Lower leg skin (tissue), 3 donors: ENCODE measurements around the gene SSTR5.

Experiments
- POLR2A ChIP-seq, 2 donors: fragments of 450-650 bp; IDR thresholded peaks; one replicate each; pipeline ENCODE4 v1.6.1; 2016 to 2017; ENCODE audit warnings: antibody characterized with exemption in 2 of 2, mild to moderate bottlenecking in 1 of 2, moderate library complexity in 1 of 2
- TF ChIP-seq, protein P1 (sequence below), 3 donors: fragments of 450-650 bp; IDR thresholded peaks; one replicate each; pipeline ENCODE4 v1.5.1; 2016; ENCODE audit warnings: antibody characterized with exemption in 3 of 3, mild to moderate bottlenecking in 3 of 3, moderate library complexity in 2 of 3

DNA sequence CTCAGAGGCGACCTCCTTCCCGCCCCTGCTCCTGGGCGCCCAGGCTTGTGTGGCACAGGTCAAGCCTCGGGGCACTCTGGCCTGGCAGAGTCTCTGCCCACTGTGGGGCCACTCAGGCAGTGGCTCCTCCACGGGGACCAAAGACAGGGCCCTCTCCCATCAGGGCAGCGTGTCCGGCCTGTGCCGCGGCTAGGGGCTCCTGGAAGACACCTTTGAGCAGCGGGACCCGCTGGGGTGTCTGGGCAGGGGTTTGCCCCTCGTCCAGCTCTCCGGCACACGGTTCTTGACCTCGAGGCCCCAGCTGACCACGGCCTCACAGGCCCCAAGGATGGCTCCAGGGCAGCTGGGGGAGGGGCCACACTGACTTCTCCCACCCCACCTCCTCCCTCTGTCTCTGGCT, 24.7 kb upstream of the SSTR5 start:
- no peak for TF ChIP-seq POLR2A (IDR thresholded peaks at IDR 0.05)
- TF ChIP-seq, protein P1, sequence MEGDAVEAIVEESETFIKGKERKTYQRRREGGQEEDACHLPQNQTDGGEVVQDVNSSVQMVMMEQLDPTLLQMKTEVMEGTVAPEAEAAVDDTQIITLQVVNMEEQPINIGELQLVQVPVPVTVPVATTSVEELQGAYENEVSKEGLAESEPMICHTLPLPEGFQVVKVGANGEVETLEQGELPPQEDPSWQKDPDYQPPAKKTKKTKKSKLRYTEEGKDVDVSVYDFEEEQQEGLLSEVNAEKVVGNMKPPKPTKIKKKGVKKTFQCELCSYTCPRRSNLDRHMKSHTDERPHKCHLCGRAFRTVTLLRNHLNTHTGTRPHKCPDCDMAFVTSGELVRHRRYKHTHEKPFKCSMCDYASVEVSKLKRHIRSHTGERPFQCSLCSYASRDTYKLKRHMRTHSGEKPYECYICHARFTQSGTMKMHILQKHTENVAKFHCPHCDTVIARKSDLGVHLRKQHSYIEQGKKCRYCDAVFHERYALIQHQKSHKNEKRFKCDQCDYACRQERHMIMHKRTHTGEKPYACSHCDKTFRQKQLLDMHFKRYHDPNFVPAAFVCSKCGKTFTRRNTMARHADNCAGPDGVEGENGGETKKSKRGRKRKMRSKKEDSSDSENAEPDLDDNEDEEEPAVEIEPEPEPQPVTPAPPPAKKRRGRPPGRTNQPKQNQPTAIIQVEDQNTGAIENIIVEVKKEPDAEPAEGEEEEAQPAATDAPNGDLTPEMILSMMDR (IDR thresholded peaks at IDR 0.05): no peak
